Measurements from ENCODE around the gene EHF. TPM values are rescaled to one million over a fixed set of nuclear protein-coding genes. Genes with fewer than 3 reads are reported as not detected.

Gene EHF
- total and polyA plus RNA-seq, 8 donors: 15.5 to 142 (median 44.4) TPM

DNA sequence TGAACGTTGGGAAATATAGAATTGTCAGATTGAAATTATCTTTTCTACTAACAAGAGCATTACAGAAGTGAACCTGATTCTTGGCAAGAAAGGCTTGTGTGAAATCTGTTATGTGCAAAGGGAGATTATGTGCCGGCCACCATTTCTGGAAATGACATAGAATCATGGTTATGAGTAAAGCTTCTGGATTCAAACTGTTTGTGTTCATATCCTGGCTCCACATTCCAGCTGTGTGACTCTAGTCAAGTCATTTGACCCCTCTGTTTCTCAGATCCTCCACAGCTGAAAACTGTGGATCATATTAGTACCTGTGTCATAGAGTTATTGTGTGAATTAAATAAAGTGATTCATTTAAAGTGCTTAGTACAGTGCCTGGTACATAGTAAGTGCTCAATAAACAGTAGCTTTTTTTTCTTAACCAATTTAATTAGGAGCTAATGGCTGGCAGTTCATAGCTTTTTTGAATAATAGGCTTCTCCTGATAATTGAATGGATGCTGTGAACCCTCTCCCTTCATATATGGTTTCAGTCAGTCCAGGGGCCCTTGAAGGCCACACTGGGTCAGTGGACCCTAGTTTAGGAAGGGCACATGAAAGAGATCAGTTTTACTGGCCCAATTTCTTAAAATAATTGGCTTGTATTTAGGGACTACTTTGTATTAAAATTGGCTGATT is 34.6 kb downstream of the EHF start:
- TF ChIP-seq POLR2AphosphoS5 (IDR thresholded peaks at IDR 0.05) (no peak), POLR2A (IDR thresholded peaks at IDR 0.05) (no peak), EP300 (IDR thresholded peaks at IDR 0.05) (no peak)
- TF ChIP-seq, protein P1, sequence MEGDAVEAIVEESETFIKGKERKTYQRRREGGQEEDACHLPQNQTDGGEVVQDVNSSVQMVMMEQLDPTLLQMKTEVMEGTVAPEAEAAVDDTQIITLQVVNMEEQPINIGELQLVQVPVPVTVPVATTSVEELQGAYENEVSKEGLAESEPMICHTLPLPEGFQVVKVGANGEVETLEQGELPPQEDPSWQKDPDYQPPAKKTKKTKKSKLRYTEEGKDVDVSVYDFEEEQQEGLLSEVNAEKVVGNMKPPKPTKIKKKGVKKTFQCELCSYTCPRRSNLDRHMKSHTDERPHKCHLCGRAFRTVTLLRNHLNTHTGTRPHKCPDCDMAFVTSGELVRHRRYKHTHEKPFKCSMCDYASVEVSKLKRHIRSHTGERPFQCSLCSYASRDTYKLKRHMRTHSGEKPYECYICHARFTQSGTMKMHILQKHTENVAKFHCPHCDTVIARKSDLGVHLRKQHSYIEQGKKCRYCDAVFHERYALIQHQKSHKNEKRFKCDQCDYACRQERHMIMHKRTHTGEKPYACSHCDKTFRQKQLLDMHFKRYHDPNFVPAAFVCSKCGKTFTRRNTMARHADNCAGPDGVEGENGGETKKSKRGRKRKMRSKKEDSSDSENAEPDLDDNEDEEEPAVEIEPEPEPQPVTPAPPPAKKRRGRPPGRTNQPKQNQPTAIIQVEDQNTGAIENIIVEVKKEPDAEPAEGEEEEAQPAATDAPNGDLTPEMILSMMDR (IDR thresholded peaks at IDR 0.05): no peak
- DNase-seq: no peak
- Histone ChIP-seq H3K4me3 (no peak overlapping the region), H3K36me3 (peaks cover 4 to 54% (median 30%) of the 10 kb centered on the region in 4 donors), H3K27ac (peak overlapping the region; percentile 65 to 87 (median 69)), H3K27me3 (no peaks in the 10 kb centered on the region), H3K4me1 (peaks cover 31 to 53% (median 43%) of the 10 kb centered on the region in 4 donors), H3K9me3 (no peaks in the 10 kb centered on the region)
- 28 to 44% (median 38%) methylated on average over 2 of the region's 2 CpGs for WGBS, 5 donors
- intact Hi-C loops (cut with DNase I; ENCODE audit: low total_unique reads): no loop called here

GRCh38 chr11:34656062-34656720 is 35.3 kb downstream of the EHF start:
- DNase-seq: no peak
- peaks cover 30 to 46% (median 38%) of the 10 kb centered on the region in 4 donors for H3K4me1 ChIP-seq
- H3K27ac ChIP-seq: peak overlapping the region in 4 of 5 donors; percentile 68 to 87 (median 76)
- intact Hi-C loops (cut with DNase I; ENCODE audit: low total_unique reads): no loop called here
- no peaks in the 10 kb centered on the region for H3K27me3 ChIP-seq
- no peaks in the 10 kb centered on the region for H3K9me3 ChIP-seq
- 43 to 65% (median 53%) methylated on average over 5 of the region's 5 CpGs for WGBS, 5 donors
- no peak overlapping the region for H3K4me3 ChIP-seq
- no peak for TF ChIP-seq POLR2A (IDR thresholded peaks at IDR 0.05)
- TF ChIP-seq POLR2AphosphoS5 (IDR thresholded peaks at IDR 0.05): peak in 1 of 3 donors; percentile 43
- peaks cover 4 to 58% (median 32%) of the 10 kb centered on the region in 4 donors for H3K36me3 ChIP-seq

DNA sequence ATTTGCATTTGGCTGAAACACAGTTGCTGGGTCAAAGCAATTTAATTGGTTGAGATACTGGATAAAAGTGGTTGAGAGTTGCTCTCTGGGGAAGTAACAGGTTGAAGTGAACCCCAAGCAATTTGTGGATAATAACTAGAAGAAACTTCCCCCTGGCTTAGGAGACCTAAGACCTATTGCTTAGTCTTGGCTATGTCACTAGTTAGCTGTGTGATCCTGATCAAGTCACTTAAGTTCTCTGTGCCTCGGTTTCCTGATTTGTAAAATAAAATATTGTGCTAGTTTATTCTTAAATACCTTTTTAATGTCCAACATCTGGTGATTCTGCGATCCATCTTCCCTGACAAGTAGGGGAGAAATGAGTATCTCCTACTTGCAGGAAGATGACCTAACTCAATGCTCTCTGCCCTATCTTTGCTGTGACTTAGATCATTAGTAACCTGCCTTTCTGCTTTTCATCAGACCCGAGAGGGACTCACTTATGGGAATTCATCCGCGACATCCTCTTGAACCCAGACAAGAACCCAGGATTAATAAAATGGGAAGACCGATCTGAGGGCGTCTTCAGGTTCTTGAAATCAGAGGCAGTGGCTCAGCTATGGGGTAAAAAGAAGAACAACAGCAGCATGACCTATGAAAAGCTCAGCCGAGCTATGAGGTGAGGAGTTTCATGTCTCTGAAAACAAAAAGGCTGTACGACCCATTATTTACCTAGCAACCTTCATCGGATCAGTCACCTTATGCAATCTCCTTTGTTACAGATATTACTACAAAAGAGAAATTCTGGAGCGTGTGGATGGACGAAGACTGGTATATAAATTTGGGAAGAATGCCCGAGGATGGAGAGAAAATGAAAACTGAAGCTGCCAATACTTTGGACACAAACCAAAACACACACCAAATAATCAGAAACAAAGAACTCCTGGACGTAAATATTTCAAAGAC is 37.5 kb downstream of the EHF start:
- Histone ChIP-seq H3K27me3 (no peaks in the 10 kb centered on the region), H3K4me1 (peaks cover 12 to 25% (median 20%) of the 10 kb centered on the region in 4 donors), H3K4me3 (no peak overlapping the region), H3K9me3 (no peaks in the 10 kb centered on the region), H3K27ac (no peak overlapping the region), H3K36me3 (peaks cover 4 to 56% (median 25%) of the 10 kb centered on the region in 4 donors)
- no peak for DNase-seq
- intact Hi-C loops (cut with DNase I; ENCODE audit: low total_unique reads): no loop called here
- 61 to 71% (median 66%) methylated on average over 14 of the region's 14 CpGs for WGBS, 5 donors
- TF ChIP-seq POLR2A (IDR thresholded peaks at IDR 0.05) (no peak), POLR2AphosphoS5 (IDR thresholded peaks at IDR 0.05) (no peak), EP300 (IDR thresholded peaks at IDR 0.05) (no peak)
- TF ChIP-seq, protein P1 (IDR thresholded peaks at IDR 0.05): no peak

- H3K27ac ChIP-seq: no peak overlapping the region
- no peaks in the 10 kb centered on the region for H3K9me3 ChIP-seq
- no peak for DNase-seq
- intact Hi-C loops (cut with DNase I; ENCODE audit: low total_unique reads): no loop called here
- no peaks in the 10 kb centered on the region for H3K27me3 ChIP-seq
- H3K4me3 ChIP-seq: no peak overlapping the region
- TF ChIP-seq POLR2AphosphoS5 (IDR thresholded peaks at IDR 0.05) (no peak), POLR2A (IDR thresholded peaks at IDR 0.05) (no peak), EP300 (IDR thresholded peaks at IDR 0.05) (no peak)
- TF ChIP-seq, protein P1 (IDR thresholded peaks at IDR 0.05): no peak
- 72 to 89% (median 81%) methylated on average over 4 of the region's 4 CpGs for WGBS, 5 donors
- peaks cover 5 to 16% (median 14%) of the 10 kb centered on the region in 4 donors for H3K4me1 ChIP-seq
- peaks cover 4 to 56% (median 25%) of the 10 kb centered on the region in 4 donors for H3K36me3 ChIP-seq
Observed at GRCh38 chr11:34659096-34659733, 38.3 kb downstream of the EHF start.

All from stomach (tissue), 9 donors.